Liver (tissue), 9 donors: ENCODE measurements around the gene SPATS2L. TPM values are rescaled to one million over a fixed set of nuclear protein-coding genes. Genes with fewer than 3 reads are reported as not detected.

Experiments used
- DNase-seq: peaks from one replicate; pipeline ENCODE4 v3.0.0-alpha.2; 2017; ENCODE audit warnings: low spot score
- H3K27ac ChIP-seq, 2 donors: one replicate each; pipeline ENCODE4 v1.7.0; 2013; ENCODE audit warnings: inconsistent platforms in 2 of 2, low read length in 2 of 2, control low read depth in 1 of 2, low read depth in 1 of 2, mild to moderate bottlenecking in 1 of 2
- H3K27me3 ChIP-seq, 4 donors: one replicate each; pipeline versions ENCODE4 v1.6.1 to v1.7.0; 2013; ENCODE audit warnings: low read length in 3 of 4, inconsistent platforms in 1 of 4, mild to moderate bottlenecking in 1 of 4, moderate library complexity in 1 of 4; ENCODE audit not compliant: control insufficient read depth in 4 of 4, insufficient read depth in 4 of 4
- H3K36me3 ChIP-seq, 4 donors: one replicate each; pipeline versions ENCODE4 v1.6.1 to v1.7.0; 2013; ENCODE audit warnings: low read length in 3 of 4, mild to moderate bottlenecking in 3 of 4, low read depth in 1 of 4, moderate library complexity in 1 of 4; ENCODE audit not compliant: control insufficient read depth in 4 of 4, insufficient read depth in 3 of 4
- H3K4me1 ChIP-seq, 4 donors: one replicate each; pipeline versions ENCODE4 v1.6.1 to v1.7.0; 2013; ENCODE audit warnings: low read length in 3 of 4, mild to moderate bottlenecking in 3 of 4, moderate library complexity in 1 of 4; ENCODE audit not compliant: control insufficient read depth in 4 of 4, insufficient read depth in 4 of 4
- H3K4me3 ChIP-seq, 3 donors: one replicate each; pipeline versions ENCODE4 v1.6.1 to v1.7.0; 2013; ENCODE audit warnings: low read length in 3 of 3, control low read depth in 1 of 3, low read depth in 1 of 3, mild to moderate bottlenecking in 1 of 3
- H3K9ac ChIP-seq, 2 donors: one replicate each; pipeline ENCODE4 v1.7.0; 2013; ENCODE audit warnings: low read length in 2 of 2, mild to moderate bottlenecking in 2 of 2, moderate library complexity in 2 of 2, control low read depth in 1 of 2, low read depth in 1 of 2
- H3K9me3 ChIP-seq, 4 donors: one replicate each; pipeline versions ENCODE4 v1.6.1 to v1.7.0; 2013; ENCODE audit warnings: low read length in 3 of 4; ENCODE audit not compliant: control insufficient read depth in 4 of 4
- ATF3 ChIP-seq: IDR thresholded peaks from 2 replicates; pipeline ENCODE4 v1.6.1; 2016; ENCODE audit warnings: antibody characterized with exemption
- CTCF ChIP-seq: fragments of 150-350 bp; IDR thresholded peaks from 2 replicates; pipeline ENCODE4 v1.5.1; 2017; ENCODE audit warnings: improper control_type of control experiment, low read depth, low read length; ENCODE audit not compliant: missing input control
- EGR1 ChIP-seq, 2 donors: IDR thresholded peaks; 2 replicates each; pipeline ENCODE4 v1.6.1; 2016 to 2018; ENCODE audit warnings: antibody characterized with exemption in 2 of 2, low read depth in 2 of 2
- FOXA1 ChIP-seq: IDR thresholded peaks from 2 replicates; pipeline ENCODE4 v1.6.1; 2016; ENCODE audit warnings: antibody characterized with exemption
- HNF4A ChIP-seq, 2 donors: conservative IDR thresholded peaks; 2 replicates each; pipeline ENCODE4 v1.6.1; 2016; ENCODE audit warnings: antibody characterized with exemption in 2 of 2, mild to moderate bottlenecking in 2 of 2
- HNF4G ChIP-seq: IDR thresholded peaks from 2 replicates; pipeline ENCODE4 v1.6.1; 2016; ENCODE audit warnings: antibody characterized with exemption
- MAX ChIP-seq: IDR thresholded peaks from 2 replicates; pipeline ENCODE4 v1.6.1; 2016; ENCODE audit warnings: antibody characterized with exemption
- NR2F2 ChIP-seq: IDR thresholded peaks from 2 replicates; pipeline ENCODE4 v1.6.1; 2016; ENCODE audit warnings: antibody characterized with exemption
- TAF1 ChIP-seq: conservative IDR thresholded peaks from 2 replicates; pipeline ENCODE4 v1.6.1; 2016; ENCODE audit warnings: antibody characterized with exemption, mild to moderate bottlenecking
- YY1 ChIP-seq: IDR thresholded peaks from 2 replicates; pipeline ENCODE4 v1.6.1; 2016; ENCODE audit warnings: antibody characterized with exemption, mild to moderate bottlenecking
- WGBS: extraction: QIAGEN DNeasy Blood & Tissue Kit; methylation state at CpG from one replicate; pipeline ENCODE4 v1.1.7; 2013; 5-methylcytosine and 5-hydroxymethylcytosine counted together
- polyA plus RNA-seq, 2 donors: library from polyadenylated mRNA; stranded (reverse) in 1 of 2; unstranded in 1 of 2; fragments of 200-250 nt in 1 of 2; fragments of >200 nt in 1 of 2; fragmentation: Nextera tagmentation in 1 of 2; extraction: Ambion mirVana in 1 of 2; gene quantifications; one replicate each; pipeline versions ENCODE4 v1.2.1 to v1.2.3, GENCODE V29; 2013 to 2015
- total RNA-seq, 2 donors: library from RNA; depleted of rRNA; stranded (reverse); fragments of >200 nt; gene quantifications; one replicate each; pipeline ENCODE4 v1.2.3, GENCODE V29; 2014
- TF ChIP-seq, protein P1 (sequence below): IDR thresholded peaks from 2 replicates; pipeline ENCODE4 v1.6.1; 2016; ENCODE audit warnings: antibody characterized with exemption, mild to moderate bottlenecking
- TF ChIP-seq, protein P2 (sequence below): IDR thresholded peaks from 2 replicates; pipeline ENCODE4 v1.6.1; 2016; ENCODE audit warnings: antibody characterized with exemption
- donor health status: healthy.
- donor health status: healthy.
- donor health status: healthy.
- donor health status: healthy.
- donor health status: healthy.

Gene SPATS2L
- total and polyA plus RNA-seq, 4 donors: 31.4 to 49.9 (median 42.4) TPM

- TF ChIP-seq, protein P1, sequence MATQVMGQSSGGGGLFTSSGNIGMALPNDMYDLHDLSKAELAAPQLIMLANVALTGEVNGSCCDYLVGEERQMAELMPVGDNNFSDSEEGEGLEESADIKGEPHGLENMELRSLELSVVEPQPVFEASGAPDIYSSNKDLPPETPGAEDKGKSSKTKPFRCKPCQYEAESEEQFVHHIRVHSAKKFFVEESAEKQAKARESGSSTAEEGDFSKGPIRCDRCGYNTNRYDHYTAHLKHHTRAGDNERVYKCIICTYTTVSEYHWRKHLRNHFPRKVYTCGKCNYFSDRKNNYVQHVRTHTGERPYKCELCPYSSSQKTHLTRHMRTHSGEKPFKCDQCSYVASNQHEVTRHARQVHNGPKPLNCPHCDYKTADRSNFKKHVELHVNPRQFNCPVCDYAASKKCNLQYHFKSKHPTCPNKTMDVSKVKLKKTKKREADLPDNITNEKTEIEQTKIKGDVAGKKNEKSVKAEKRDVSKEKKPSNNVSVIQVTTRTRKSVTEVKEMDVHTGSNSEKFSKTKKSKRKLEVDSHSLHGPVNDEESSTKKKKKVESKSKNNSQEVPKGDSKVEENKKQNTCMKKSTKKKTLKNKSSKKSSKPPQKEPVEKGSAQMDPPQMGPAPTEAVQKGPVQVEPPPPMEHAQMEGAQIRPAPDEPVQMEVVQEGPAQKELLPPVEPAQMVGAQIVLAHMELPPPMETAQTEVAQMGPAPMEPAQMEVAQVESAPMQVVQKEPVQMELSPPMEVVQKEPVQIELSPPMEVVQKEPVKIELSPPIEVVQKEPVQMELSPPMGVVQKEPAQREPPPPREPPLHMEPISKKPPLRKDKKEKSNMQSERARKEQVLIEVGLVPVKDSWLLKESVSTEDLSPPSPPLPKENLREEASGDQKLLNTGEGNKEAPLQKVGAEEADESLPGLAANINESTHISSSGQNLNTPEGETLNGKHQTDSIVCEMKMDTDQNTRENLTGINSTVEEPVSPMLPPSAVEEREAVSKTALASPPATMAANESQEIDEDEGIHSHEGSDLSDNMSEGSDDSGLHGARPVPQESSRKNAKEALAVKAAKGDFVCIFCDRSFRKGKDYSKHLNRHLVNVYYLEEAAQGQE: no peak
- no peak for TF ChIP-seq EGR1 (IDR thresholded peaks at IDR 0.05; ENCODE audit: low read depth in 2 of 2)
Measured at GRCh38 chr2:200324362-200324761, 17.9 kb downstream of the SPATS2L start (continued).

GRCh38 chr2:200329384-200329783 lies 22.9 kb downstream of the SPATS2L start:
- H3K27ac ChIP-seq: no peak overlapping the region

GRCh38 chr2:200329798-200330197 lies 23.3 kb downstream of the SPATS2L start:
- no peak for DNase-seq
- Histone ChIP-seq H3K9ac (no peak overlapping the region), H3K4me3 (no peak overlapping the region), H3K4me1 (peaks cover 0 to 8% (median 4%) of the 10 kb centered on the region in 4 donors), H3K9me3 (no peaks in the 10 kb centered on the region), H3K27ac (no peak overlapping the region), H3K27me3 (no peaks in the 10 kb centered on the region), H3K36me3 (peaks cover 0 to 7% (median 0%) of the 10 kb centered on the region in 4 donors)
- 59% methylated on average over 3 of the region's 3 CpGs for WGBS
- TF ChIP-seq, protein P2, sequence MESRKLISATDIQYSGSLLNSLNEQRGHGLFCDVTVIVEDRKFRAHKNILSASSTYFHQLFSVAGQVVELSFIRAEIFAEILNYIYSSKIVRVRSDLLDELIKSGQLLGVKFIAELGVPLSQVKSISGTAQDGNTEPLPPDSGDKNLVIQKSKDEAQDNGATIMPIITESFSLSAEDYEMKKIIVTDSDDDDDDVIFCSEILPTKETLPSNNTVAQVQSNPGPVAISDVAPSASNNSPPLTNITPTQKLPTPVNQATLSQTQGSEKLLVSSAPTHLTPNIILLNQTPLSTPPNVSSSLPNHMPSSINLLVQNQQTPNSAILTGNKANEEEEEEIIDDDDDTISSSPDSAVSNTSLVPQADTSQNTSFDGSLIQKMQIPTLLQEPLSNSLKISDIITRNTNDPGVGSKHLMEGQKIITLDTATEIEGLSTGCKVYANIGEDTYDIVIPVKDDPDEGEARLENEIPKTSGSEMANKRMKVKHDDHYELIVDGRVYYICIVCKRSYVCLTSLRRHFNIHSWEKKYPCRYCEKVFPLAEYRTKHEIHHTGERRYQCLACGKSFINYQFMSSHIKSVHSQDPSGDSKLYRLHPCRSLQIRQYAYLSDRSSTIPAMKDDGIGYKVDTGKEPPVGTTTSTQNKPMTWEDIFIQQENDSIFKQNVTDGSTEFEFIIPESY: no peak
- no peak for TF ChIP-seq TAF1
- TF ChIP-seq CTCF: no peak
- no peak for TF ChIP-seq HNF4A (conservative IDR thresholded peaks at IDR 0.05)
- no peak for TF ChIP-seq FOXA1
- TF ChIP-seq YY1: no peak
- no peak for TF ChIP-seq ATF3
- TF ChIP-seq NR2F2: no peak
- TF ChIP-seq EGR1 (IDR thresholded peaks at IDR 0.05; ENCODE audit: low read depth in 2 of 2): no peak
- no peak for TF ChIP-seq MAX
- TF ChIP-seq HNF4G: no peak

More at GRCh38 chr2:200329384-200329783, 22.9 kb downstream of the SPATS2L start:
- DNase-seq: no peak
- peaks cover 0 to 7% (median 0%) of the 10 kb centered on the region in 4 donors for H3K36me3 ChIP-seq
- TF ChIP-seq NR2F2 (no peak), MAX (no peak), YY1 (no peak)
- TF ChIP-seq, protein P1: no peak
- no peak overlapping the region for H3K9ac ChIP-seq
- whole genome bisulfite sequencing: 89% methylated on average over 2 of the region's 2 CpGs
- H3K27me3 ChIP-seq: no peaks in the 10 kb centered on the region
- no peak overlapping the region for H3K4me3 ChIP-seq
- peaks cover 0 to 8% (median 4%) of the 10 kb centered on the region in 4 donors for H3K4me1 ChIP-seq
- no peaks in the 10 kb centered on the region for H3K9me3 ChIP-seq
